Activated CD4-positive, alpha-beta T cell treated with anti-CD3 and anti-CD28 coated beads for 24 hours (primary cell): ENCODE measurements around the gene SLC22A14.
"Not testable (repeated sequence)": the region's sequence is repeated elsewhere in the genome, so short reads cannot be mapped to it uniquely, and the experiment has no call there.

Experiments used
- DNase-seq, 2 donors: peaks; one replicate each; pipeline ENCODE4 v3.0.0-alpha.2; 2020; ENCODE audit warnings: low read depth in 2 of 2

SLC22A14 gene

GRCh38 chr3:38313695-38314094 lies 31.6 kb downstream of the SLC22A14 start:
- no peak for DNase-seq

- no peak for DNase-seq
Measured at GRCh38 chr3:38314112-38314763, 32.1 kb downstream of the SLC22A14 start.

GRCh38 chr3:38314764-38315487 lies 32.8 kb downstream of the SLC22A14 start:
- DNase-seq, result no peak

- DNase-seq, result no peak
Measured at GRCh38 chr3:38315488-38316230, 33.6 kb downstream of the SLC22A14 start.

- DNase-seq, result no peak
Measured at GRCh38 chr3:38316356-38317191, 34.5 kb downstream of the SLC22A14 start.

GRCh38 chr3:38317192-38317759 lies 35.2 kb downstream of the SLC22A14 start:
- DNase-seq, result no peak

- no peak for DNase-seq
Measured at GRCh38 chr3:38318766-38319671, 36.9 kb downstream of the SLC22A14 start.

GRCh38 chr3:38320638-38321037 lies 38.5 kb downstream of the SLC22A14 start:
- not testable (repeated sequence) for DNase-seq

GRCh38 chr3:38323060-38323459 lies 41.0 kb downstream of the SLC22A14 start:
- DNase-seq, result no peak

GRCh38 chr3:38325256-38325655 lies 43.2 kb downstream of the SLC22A14 start:
- no peak for DNase-seq

- no peak for DNase-seq
Measured at GRCh38 chr3:38327335-38328009, 45.4 kb downstream of the SLC22A14 start.

- DNase-seq, result no peak
Measured at GRCh38 chr3:38331257-38332022, 49.3 kb downstream of the SLC22A14 start.

GRCh38 chr3:38332201-38332600 lies 50.1 kb downstream of the SLC22A14 start:
- no peak for DNase-seq

- DNase-seq, result no peak
Measured at GRCh38 chr3:38334142-38335055, 52.3 kb downstream of the SLC22A14 start.

GRCh38 chr3:38335263-38335662 lies 53.2 kb downstream of the SLC22A14 start:
- no peak for DNase-seq

GRCh38 chr3:38337703-38338102 lies 55.6 kb downstream of the SLC22A14 start:
- DNase-seq, result no peak

GRCh38 chr3:38343797-38344594 lies 61.9 kb downstream of the SLC22A14 start:
- DNase-seq, result no peak
